Stimulated activated CD4-positive, alpha-beta T cell treated with anti-CD3 and anti-CD28 coated beads, Interleukin-15, amount 100 ng/mL, for 1 hour (primary cell): ENCODE measurements around the gene CCDC30.

Experiments
- DNase-seq, 2 donors: peaks; one replicate each; pipeline ENCODE4 v3.0.0-alpha.2; 2020; ENCODE audit warnings: low read depth in 1 of 2, low spot score in 1 of 2

CCDC30 gene

GRCh38 chr1:42462828-42463763 is at the start of gene CCDC30:
TSS of gene CCDC30 (plus strand) at chr1:42463286. CDS start at chr1:42480552, 17,266 bp downstream.
- peak; percentile 85 to 91 for DNase-seq

GRCh38 chr1:42414551-42415496 is 48.3 kb upstream of the CCDC30 start:
- no peak for DNase-seq

- no peak for DNase-seq
These were observed 45.9 kb upstream of the CCDC30 start for GRCh38 chr1:42417166-42417565.

- DNase-seq, result no peak
These were observed 44.6 kb upstream of the CCDC30 start for GRCh38 chr1:42418516-42418915.

GRCh38 chr1:42419126-42419821 is 43.8 kb upstream of the CCDC30 start:
- no peak for DNase-seq

GRCh38 chr1:42420121-42420520 is 43.0 kb upstream of the CCDC30 start:
- DNase-seq, result no peak

GRCh38 chr1:42420911-42421585 is 42.0 kb upstream of the CCDC30 start:
- no peak for DNase-seq

- DNase-seq, result no peak
These were observed 40.3 kb upstream of the CCDC30 start for GRCh38 chr1:42422737-42423136.

GRCh38 chr1:42423681-42424080 is 39.4 kb upstream of the CCDC30 start:
- DNase-seq, result no peak

GRCh38 chr1:42424201-42424600 is 38.9 kb upstream of the CCDC30 start:
- no peak for DNase-seq

- DNase-seq, result no peak
These were observed 35.8 kb upstream of the CCDC30 start for GRCh38 chr1:42427240-42427639.

GRCh38 chr1:42429603-42430002 is 33.5 kb upstream of the CCDC30 start:
- DNase-seq, result no peak

GRCh38 chr1:42430286-42431135 is 32.6 kb upstream of the CCDC30 start:
- DNase-seq, result no peak

GRCh38 chr1:42431514-42431913 is 31.6 kb upstream of the CCDC30 start:
- no peak for DNase-seq

GRCh38 chr1:42432714-42433113 is 30.4 kb upstream of the CCDC30 start:
- DNase-seq, result no peak

GRCh38 chr1:42433369-42433768 is 29.7 kb upstream of the CCDC30 start:
- DNase-seq, result no peak

GRCh38 chr1:42434340-42434739 is 28.7 kb upstream of the CCDC30 start:
- DNase-seq, result no peak

GRCh38 chr1:42439940-42440339 is 23.1 kb upstream of the CCDC30 start:
- DNase-seq, result no peak

- no peak for DNase-seq
These were observed 20.4 kb upstream of the CCDC30 start for GRCh38 chr1:42442662-42443061.

- DNase-seq, result no peak
These were observed 13.8 kb upstream of the CCDC30 start for GRCh38 chr1:42449256-42449655.
